Fibroblast of villous mesenchyme (primary cell): ENCODE measurements around the gene C1orf141. TPM values are rescaled to one million over a fixed set of nuclear protein-coding genes. Genes with fewer than 3 reads are reported as not detected.

ENCODE experiments used
- DNase-seq: peaks from one replicate; pipeline ENCODE4 v3.0.0-alpha.2; 2010; ENCODE audit warnings: low read depth
- H3K4me3 ChIP-seq: 2 replicates; pipeline ENCODE4 v1.5.1; 2011; ENCODE audit warnings: low read depth, mild to moderate bottlenecking, low read length
- CTCF ChIP-seq: IDR thresholded peaks from 2 replicates; pipeline ENCODE4 v1.5.1; 2012; ENCODE audit warnings: low read depth, mild to moderate bottlenecking, low read length; ENCODE audit not compliant: insufficient read depth
- small RNA-seq: library from RNA; depleted of rRNA; stranded (forward); fragments of <200 nt; gene quantifications from one replicate; pipeline ENCODE3, GENCODE V24; 2012
- total RNA-seq: library from RNA; depleted of rRNA; stranded (reverse); fragments of >200 nt; gene quantifications from 2 replicates; pipeline ENCODE4 v1.2.3, GENCODE V29; 2012

Gene C1orf141
- total RNA-seq, 1 donor, result not detected

- H3K4me3 ChIP-seq, result no peak overlapping the region
- no peak for DNase-seq
- no peak for TF ChIP-seq CTCF
Measured at GRCh38 chr1:67044631-67045270, 90.0 kb downstream of the C1orf141 start.

GRCh38 chr1:67043366-67043765 lies 91.4 kb downstream of the C1orf141 start:
- no peak for DNase-seq
- no peak overlapping the region for H3K4me3 ChIP-seq
- TF ChIP-seq CTCF, result no peak

Small RNA genes within 50 kb of the gene (small RNA-seq; reads per million reads assigned to genes)
- gene RF00322, result not detected

Other genes with a start within 250 kb of the C1orf141 start
- gene DNAI4, start 210.1 kb downstream of the C1orf141 start, total RNA-seq, result 3.5 and 9.9 TPM in 2 replicates
- gene MIER1, start 210.0 kb downstream of the C1orf141 start, total RNA-seq, result 34.1 and 52.2 TPM in 2 replicates
- 18.4 and 25.0 TPM in 2 replicates for gene SLC35D1, start 80.8 kb downstream of the C1orf141 start, total RNA-seq
- gene IL23R, start 31.5 kb upstream of the C1orf141 start, total RNA-seq, result not detected in 2 replicates
- under 0.01 TPM in 1 of 2 replicates, not detected in the other for gene IL12RB2, start 172.9 kb upstream of the C1orf141 start, total RNA-seq